ENCODE data around the gene ATP11A.

Gene ATP11A

DNA sequence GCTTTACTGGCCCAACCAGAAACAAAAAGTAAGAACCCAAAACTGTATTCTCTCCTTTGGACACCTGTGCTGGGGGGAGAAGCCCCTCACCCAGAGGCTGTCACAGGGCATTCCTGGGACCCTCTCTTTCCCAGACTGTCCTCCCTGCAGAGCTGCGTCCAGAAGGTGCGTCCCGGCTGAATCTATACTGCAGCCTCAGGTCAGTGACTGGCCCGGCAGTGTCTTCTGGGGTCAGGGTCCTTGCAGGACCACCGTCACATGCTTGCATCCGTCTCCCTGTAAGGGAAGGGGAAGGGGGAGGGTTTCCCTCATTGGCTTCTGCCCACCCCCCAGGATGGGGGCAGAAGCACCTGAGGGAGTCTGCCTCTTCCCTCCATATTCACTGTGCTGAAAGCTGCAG lies 76.5 kb downstream of the ATP11A start:
- DNase-seq (ENCODE audit: low read depth, low spot score) = peak; percentile 45
- H3K4me3 ChIP-seq (ENCODE audit: low read length) = no peak overlapping the region

DNA sequence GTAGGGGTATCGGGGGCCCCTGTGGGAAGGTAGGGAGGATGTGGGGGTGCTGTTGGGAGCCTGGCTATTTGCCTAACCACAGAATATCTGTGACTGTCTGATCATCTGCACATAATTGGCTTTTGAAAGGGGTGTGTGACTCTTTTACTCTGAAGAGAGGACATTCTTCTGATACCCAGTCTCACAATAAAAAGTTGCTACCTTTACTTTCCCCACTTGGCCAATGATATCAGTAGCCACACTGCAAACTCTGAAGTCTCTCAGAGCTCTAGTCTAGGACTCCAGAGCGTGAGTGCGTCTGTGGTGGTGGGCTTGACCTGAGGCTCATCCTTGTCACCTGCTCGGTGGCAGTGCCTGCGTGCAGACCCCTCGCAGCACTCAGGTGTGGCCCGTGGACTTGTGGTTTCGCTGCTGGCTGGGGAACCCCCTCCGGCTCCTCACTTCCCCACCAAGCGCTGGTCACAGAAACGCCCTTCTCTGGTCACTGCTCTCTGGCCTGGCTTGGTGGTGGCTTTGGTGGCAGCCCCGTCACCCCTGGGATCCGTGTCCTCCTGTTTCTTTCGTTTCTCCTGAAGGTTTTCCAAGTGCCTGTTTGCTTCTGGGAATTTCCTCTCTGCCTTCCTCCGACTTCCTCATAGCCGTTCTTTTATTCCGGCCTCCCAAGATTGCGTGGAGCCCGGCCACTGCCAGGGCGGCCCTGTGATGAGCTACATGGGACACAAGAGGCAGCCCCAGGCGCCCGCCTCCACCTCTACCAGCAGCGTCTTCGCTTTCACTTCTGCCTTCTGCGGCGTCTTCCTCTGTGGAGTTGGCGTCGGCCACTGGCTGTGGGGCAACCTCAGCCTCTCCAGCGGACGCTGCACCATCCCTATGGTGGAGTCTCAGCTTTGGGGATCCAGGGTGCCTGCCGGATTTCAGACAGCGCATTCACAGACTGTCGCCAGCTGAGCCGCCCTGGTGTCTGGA lies 78.0 kb downstream of the ATP11A start:
- no peak for DNase-seq (ENCODE audit: low read depth, low spot score)
- H3K4me3 ChIP-seq (ENCODE audit: low read length) = no peak overlapping the region

DNA sequence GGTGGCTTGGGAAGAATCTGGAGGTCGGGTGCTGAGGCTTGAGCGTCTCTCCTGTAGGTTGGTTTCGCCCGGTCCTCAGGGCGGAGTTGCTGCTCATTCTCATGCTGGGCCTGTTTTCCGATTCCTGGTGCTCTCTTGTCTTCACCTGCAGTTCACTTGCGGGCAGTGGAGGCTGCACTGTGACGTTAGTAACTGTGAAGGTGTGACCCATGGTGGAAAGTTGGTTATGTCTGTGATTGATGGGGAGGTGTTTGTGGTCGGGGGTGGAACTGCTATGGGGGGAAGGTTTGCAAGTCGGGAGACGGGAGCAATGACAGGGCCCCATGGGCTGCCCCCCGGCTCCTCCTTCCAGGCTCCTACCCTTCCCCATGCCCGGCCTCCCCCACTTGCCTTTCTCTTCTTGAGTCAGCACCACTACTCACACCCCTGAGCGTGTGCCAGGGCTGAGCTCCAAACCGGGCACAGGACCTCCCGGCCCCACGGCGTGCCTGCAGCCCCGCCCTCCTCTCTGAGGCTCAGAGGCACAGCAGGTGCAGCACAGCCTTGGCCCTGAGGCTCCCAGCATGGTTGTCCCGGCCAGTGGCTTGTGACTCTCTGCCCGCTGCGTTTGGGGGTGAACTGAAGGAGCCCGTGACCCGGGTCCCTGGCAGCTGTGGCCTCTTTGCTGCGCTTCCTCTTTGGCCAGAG lies 79.1 kb downstream of the ATP11A start:
- no peak for DNase-seq (ENCODE audit: low read depth, low spot score)
- no peak overlapping the region for H3K4me3 ChIP-seq (ENCODE audit: low read length)

DNA sequence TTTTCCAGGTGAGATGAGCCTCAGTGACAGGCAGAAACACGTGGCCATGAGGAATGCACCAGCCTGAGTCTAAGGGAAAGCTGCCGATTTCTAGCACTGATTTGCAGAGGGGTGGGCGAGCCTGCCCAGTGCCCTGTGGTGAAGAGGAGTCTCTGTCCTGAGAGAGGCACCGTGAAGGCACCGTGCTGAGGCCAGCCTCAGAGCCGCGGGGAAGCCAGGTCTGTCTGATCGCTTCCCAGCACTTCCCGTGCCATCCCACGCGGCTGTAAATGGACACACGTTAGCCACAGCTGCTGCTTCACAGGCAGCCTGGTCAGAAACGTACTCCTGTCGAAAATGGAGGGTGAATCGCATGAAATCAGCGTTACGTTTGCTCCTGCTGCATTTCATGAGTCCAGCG lies 79.8 kb downstream of the ATP11A start:
- DNase-seq (ENCODE audit: low read depth, low spot score) = no peak
- no peak overlapping the region for H3K4me3 ChIP-seq (ENCODE audit: low read length)

DNA sequence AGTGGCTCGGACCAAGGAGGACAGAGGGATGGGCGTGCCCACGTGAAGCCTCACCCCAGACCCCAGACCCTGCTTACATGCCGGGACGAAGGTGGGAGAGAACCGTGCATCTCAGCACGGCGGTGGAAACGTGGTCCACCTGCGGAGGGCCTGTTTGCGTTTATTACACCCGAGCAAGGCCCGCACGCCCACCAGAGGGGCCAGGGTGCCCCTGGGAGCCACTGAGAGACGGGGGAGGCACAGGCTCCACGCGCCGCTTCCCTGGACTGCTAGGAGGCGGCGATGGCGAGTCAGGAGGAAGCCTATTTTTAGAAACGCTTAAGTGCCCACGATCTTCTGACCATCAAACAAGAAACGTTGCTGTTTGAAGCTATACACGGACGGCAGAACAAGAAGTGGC lies 80.7 kb downstream of the ATP11A start:
- H3K4me3 ChIP-seq (ENCODE audit: low read length) = no peak overlapping the region
- DNase-seq (ENCODE audit: low read depth, low spot score) = no peak

DNA sequence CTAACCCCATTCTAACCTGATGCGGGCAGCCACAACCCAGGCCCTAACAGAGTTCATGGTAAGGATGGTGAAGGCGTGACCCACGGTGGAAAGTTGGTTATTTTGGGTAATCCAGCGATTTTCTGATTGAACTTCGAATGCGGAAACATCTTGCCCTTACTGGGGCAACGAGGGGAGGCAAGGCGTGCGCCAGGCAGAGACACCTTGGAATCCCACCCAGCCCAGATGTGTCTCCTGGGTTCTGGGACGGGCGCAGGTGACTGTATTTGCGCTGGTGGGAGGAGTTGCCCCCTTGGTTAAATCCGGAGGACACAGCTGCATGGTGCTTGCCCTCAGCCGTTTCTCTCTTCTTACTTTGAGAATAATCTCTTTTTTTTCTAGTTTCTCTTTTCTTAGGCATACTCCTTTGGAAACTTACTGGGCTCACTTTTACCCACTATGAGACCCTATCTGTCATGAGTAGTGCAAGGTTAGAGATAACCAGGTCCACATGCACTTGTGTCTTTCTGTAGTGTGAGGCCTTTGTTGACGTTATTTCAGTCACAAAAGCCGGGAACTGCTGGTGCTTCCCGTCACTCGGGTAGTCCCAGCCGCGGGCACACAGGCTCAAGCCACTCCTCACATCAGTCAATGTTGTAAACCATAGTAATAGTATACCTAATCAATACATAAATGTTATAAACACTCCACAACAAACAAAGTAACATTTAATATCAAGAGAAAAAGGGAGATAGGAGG lies 81.5 kb downstream of the ATP11A start:
- DNase-seq (ENCODE audit: low read depth, low spot score) = no peak
- no peak overlapping the region for H3K4me3 ChIP-seq (ENCODE audit: low read length)

DNA sequence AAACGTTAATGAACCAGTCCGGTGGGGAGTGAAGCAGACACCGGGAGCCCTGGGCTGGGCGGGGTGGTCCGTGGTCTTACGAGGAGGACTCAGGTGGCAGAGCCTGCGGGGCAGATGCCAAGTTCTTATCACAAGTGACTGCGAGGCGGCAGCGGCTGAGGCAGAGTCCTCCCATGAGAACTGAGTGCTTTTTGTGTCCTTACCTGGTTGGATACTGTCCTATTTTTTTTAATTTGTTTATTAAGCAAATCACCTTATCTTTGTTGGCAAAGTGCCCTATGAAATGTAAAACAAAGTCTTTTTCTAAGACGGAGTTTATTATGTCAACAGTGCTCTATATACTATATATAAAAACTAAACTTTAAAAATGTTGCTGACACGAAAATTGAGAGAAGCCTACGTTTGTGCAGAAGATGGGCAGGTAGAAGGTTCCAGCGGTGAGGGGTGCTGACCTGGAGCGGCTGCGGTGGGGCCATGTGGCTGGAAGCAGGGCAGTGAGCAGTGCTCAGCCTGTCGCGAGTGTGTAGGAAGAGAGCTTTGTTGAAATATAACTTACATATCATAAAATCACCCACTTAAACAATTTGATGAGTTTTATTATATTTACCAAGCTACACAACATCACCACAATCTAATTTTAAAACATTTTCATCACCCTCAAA lies 82.2 kb downstream of the ATP11A start:
- DNase-seq (ENCODE audit: low read depth, low spot score) = no peak
- H3K4me3 ChIP-seq (ENCODE audit: low read length) = no peak overlapping the region

DNA sequence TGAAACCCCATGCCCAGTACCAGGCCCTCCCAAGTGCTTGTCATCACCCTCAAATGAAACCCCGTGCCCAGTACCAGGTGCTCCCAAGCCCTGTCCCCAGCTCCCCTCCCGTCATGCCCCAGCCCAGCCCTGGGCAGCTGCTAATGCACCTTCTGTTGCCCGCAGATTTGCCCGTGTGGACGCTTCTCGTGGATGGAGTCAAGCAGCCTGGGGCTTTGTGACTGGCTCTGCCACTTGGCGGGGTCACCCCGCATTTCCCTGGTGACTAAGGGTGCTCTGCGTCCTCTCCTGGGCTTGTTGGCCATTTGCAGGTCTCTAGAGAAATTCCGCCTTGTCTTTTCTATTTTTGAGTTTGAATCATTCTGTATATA lies 82.7 kb downstream of the ATP11A start:
- no peak for DNase-seq (ENCODE audit: low read depth, low spot score)
- no peak overlapping the region for H3K4me3 ChIP-seq (ENCODE audit: low read length)

DNA sequence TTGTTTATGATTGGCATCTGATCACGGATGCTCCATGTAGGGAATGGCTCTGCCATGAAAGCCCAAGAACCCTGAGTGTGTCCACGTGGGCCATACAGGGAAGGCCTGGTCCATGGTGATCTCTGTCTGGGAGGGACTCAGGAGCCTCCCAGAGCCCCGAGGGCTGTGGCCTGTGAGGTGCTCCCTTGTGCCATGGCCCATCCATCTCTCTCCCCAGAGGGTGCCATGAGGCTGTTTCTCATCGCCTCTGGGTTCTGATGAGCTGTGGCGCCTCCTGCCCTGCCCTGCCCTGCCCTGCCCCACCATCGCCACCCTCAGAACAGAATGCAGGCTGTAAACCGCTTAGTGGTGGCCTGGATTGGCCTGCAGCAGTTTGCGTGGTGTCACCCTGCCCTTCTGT lies 83.1 kb downstream of the ATP11A start:
- no peak for DNase-seq (ENCODE audit: low read depth, low spot score)
- no peak overlapping the region for H3K4me3 ChIP-seq (ENCODE audit: low read length)

DNA sequence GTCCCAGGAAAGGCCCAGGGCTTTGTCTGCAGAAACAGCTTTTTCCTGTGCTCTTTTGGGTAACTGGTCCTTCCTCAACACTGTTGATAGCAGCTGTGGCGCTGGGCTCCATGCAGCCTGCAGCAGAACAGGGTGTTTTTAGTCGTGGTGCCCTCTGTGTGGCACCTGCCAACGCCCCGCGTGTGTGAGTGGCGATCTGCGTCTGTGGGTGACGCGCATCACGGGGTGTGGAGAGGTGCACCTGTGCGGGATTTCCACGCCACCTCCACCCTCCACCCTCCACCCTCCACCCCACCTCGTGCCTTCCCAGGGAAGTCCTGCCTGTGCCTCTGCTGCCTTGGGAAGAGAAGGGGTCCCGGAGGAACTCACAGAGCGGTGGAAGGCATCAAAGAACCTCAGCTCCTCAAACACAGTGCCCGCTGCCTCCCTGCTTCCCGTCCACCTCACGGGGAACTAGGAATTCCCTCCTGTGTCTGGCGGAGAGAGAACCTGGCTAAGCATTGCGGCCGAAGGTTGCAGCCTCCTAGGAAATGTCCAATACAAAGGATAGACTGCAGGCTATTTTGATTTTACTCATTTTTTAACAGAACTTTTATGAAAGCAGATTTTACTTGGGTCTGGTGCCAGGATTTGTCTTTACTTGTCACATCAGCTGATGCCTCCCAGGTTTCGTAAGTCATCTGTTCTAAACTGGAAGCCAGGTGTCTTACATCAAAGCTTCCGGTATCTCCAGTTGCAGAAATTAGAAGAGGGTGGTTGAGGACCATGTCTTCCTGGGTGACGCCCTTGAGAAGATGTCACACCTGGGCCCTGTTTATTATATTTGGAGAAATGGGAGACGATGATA lies 84.0 kb downstream of the ATP11A start:
- no peak for DNase-seq (ENCODE audit: low read depth, low spot score)
- H3K4me3 ChIP-seq (ENCODE audit: low read length) = no peak overlapping the region

DNA sequence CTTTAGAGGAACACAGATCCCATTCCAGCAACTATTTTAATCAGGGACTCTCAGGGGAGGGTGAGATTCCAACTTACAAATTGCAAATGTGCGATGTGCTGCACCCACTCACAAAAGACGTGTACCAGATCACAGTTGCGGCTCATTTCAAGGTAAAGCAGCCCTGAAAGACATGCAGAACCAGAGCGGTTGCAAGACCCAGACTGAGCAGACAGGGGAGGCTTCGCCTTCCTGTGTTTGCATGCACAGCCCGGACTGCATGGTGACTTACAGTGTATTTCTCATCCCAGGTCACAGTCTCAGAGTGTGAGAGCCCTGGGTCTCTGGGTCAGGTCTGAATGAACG lies 84.6 kb downstream of the ATP11A start:
- no peak overlapping the region for H3K4me3 ChIP-seq (ENCODE audit: low read length)
- no peak for DNase-seq (ENCODE audit: low read depth, low spot score)

DNA sequence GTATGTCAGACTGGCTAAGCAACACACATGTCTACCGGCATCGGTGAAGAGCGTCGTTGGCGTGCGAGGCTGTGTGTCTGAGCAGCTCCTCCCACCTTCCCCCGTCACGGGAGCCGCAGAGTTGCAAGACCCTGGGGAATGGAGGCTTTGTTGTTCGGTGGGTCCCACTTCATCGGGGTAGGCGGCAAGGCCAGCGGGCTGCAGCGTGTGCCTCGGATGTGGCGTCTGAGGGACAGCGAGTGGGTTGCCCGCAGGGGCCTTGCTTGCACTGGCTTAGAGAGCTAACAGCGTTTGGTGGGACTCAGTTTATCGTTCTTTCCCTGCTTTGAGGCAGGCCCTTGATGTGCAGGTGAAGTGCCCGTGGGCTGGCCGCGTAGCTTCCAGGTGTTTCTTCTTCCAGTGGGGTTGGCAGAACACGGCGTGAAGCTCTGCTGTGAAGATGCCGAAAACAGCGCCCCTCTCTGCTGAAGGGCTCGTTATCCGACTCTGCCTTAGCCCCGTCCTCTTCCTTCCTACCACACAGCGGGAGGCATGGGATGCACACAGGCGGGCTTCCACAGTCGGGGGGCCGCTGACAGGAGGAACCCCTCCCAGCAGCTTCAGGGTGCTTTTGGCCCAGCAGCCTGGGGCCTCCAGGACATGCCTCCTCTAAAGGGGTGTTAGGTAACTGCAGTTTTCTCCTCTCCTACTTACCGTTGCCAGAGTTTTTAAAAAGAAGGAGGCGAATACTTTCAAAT lies 85.2 kb downstream of the ATP11A start:
- DNase-seq (ENCODE audit: low read depth, low spot score) = no peak
- no peak overlapping the region for H3K4me3 ChIP-seq (ENCODE audit: low read length)

DNA sequence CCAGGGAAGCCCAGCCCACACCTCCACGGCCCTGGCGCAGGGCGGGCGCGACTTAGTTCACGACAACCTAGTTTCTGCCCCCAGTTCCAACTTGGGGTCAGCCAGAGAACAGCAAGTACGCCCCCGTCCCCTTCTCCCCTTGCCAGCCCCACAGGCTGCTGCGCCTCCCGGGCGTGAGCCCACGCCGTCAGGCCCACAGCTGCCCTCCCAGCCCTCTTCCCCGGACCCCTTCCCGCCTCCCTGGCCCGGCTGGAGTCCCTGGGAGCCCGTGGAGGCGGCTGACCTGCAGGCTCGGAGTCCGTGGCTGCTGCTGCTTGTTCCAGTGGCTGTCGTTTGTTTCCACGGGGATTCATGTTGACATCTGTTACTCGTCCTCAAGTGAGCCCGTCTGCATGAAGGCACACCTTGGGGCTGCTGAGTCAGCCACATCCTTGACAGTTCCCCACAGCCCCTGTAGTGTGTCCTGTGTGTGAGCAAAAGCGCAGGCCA lies 86.0 kb downstream of the ATP11A start:
- no peak overlapping the region for H3K4me3 ChIP-seq (ENCODE audit: low read length)
- no peak for DNase-seq (ENCODE audit: low read depth, low spot score)

DNA sequence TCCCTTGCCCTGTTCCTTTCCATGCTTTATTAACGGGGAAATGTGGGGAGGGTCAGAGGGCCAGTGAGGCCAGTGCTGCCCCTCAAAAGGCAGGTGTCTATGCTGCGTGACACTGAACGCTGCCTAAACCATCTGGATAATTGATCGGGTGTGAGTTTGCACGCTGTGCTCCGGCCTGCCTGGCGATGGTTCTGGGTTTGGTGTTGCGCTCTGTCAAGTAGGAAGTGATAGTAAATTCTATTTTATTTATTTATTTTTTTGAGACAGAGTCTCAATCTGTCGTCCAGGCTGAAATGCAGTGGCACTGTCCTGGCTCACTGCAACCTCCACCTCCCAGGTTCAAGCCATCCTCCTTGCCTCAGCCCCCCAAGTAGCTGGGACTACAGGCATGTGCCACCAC lies 86.5 kb downstream of the ATP11A start:
- no peak overlapping the region for H3K4me3 ChIP-seq (ENCODE audit: low read length)
- DNase-seq (ENCODE audit: low read depth, low spot score) = no peak

DNA sequence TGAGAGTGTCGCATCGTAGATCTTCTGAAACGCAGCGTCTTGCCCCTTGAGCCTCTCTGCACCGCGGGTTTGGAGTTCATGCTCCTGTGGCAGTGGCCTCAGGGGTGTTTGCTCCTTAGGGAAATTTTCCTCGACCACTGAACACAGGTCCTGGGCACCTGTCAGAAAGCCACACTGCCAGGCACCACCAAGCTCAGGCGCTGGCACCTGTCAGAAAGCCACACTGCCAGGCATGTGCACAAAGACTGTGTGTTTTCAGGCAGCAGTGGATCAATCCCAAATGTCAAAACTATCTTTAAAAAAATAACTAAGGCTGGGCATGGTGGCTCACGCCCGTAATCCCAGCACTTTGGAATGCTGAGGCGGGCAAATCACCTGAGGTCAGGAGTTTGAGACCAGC lies 87.1 kb downstream of the ATP11A start:
- DNase-seq (ENCODE audit: low read depth, low spot score) = no peak

DNA sequence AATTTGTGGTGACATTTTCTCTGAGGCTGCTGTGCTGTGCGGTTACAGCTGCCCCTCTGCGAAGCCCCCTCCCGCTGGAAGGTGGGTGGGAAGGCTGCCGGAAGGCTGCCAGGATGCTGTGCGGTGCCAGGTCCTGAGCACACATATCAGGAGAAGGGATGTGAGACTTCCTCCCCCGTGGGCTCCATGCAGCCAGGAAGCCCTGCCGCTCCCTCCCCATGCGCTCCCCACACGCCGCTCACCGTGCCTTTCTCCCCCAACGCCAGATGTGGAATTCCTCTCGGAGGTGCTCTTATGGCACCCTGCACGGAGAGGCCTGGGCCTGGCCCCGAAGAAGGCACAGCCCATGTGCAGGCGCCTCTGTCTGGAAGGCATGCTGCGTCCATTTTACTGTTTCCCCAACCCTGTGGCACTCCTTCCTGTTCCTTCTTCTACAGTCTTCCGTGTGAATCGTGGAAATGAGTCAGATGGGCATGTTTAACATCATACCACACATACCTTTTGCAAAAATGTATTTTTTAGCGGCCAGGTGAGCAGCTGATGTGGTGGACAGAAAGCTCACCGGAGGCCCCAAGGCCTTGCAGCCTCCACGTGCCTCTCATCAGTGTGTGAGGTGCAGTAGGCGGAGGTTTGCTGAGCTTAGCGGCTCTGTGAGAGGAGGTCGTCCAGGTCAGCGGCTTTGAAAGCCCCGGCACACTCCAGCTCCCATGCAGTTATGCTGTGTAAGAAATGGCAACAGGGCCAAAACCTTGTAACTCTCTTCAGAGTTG lies 88.0 kb downstream of the ATP11A start:
- H3K4me3 ChIP-seq (ENCODE audit: low read length) = no peak overlapping the region
- DNase-seq (ENCODE audit: low read depth, low spot score) = no peak

More for the DNA sequence above, 87.1 kb downstream of the ATP11A start:
- no peak overlapping the region for H3K4me3 ChIP-seq (ENCODE audit: low read length)
